ENCODE data around the gene ACP7. TPM values are rescaled to one million over a fixed set of nuclear protein-coding genes. Genes with fewer than 3 reads are reported as not detected.

ACP7 gene
- total RNA-seq, 4 donors from 2014 or later, result 0.90 to 3.1 (median 1.6) TPM

DNA sequence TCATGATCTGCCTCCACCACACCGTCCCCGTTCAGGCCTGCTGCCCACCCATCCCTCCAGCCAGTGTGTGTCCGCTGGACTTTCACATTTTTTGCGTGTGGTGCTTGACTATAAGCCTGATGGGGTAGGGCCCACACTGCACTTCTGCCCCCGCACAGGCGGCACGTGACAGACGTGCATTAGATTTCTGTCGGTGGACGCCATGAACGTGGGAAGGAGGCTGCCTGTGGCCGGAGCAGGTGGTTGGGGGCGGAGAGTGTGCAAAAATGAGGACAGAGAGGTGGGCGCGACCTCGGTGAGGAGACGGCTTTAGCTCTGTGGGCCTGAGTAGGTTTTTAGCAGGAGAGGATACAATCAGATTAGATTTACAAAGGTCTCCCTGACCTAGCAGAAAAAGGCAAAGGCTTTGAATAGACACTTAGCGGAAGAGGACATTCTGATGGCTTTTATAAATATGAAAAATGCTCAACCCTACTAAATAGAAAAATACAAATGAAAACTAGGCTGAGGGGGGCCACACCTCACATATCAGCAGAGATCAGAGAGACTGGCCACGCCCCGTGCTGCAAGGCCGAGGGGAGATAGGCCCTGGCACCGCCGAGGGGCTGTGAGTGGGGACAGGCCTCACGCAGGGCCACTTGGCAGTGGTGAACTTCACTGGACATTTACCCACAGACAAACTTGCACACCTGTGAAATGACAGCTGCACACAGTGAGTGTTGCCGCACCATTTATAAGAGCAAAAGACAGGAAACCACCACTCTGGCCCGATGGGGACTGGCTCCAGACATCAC, 66.8 kb downstream of the ACP7 start:
- no peak for DNase-seq (ENCODE audit: low spot score in 2 of 2)
- no peaks in the 10 kb centered on the region for H3K36me3 ChIP-seq
- peak overlapping the region in 2 of 4 donors; percentile 33 to 71 for H3K27ac ChIP-seq
- H3K9me3 ChIP-seq, result no peaks in the 10 kb centered on the region
- H3K27me3 ChIP-seq, result no peaks in the 10 kb centered on the region
- 79 to 80% methylated on average over 26 of the region's 26 CpGs for WGBS, 2 donors
- TF ChIP-seq POLR2A (IDR thresholded peaks at IDR 0.05), result no peak
- TF ChIP-seq EP300 (IDR thresholded peaks at IDR 0.05), result peak in 1 of 2 donors; percentile 56
- H3K4me3 ChIP-seq, result no peak overlapping the region
- peaks cover 0 to 48% (median 18%) of the 10 kb centered on the region in 4 donors for H3K4me1 ChIP-seq

DNA sequence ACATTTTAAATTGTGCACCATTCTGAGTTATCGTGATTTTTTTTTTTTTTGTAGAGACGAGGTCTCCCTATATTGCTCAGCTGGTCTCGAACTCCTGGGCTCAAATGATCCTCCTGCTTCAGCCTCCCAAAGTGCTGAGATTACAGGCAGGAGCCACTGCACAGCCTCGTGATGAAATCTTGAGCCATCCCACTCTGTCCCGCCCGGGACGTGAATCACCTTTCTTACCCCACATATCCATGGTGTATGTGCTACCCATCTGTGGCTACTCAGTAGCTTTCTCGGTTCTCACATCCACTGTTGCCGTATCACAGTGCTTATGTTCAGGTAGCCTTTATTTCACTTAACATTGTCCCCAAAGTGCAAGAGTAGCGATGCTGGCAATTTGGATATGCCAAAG, 67.9 kb downstream of the ACP7 start:
- WGBS, 2 donors, result 89 to 92% methylated on average over 10 of the region's 10 CpGs

DNA sequence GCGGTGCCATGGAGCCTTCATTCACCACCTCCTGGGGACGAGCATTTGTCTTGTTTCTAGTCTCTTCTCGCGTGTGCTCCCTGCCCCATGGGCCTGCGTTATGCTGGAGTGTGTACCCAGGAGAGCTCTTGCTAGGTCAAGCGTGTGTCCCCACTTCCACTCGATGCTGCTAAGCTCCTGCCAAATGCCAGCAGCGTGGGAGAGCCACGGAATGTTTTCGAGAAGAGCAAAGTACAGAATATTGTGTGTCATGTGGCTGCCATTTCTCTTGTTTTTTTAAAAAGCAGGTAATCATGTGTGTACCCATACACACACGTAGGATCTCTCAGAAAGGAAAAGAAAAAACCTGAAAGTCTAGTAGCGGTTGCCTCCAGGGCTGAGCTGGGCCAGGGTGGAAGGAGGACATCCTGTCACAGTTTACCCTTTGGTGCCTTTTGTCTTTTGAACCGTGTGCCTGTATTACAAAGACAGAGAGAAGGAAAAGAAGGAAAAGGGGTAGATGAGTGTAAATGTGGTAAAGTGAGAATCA, 70.0 kb downstream of the ACP7 start:
- H3K4me3 ChIP-seq, result no peak overlapping the region
- no peak for TF ChIP-seq POLR2A (IDR thresholded peaks at IDR 0.05)
- no peak for TF ChIP-seq EP300 (IDR thresholded peaks at IDR 0.05)
- TF ChIP-seq, protein P1, sequence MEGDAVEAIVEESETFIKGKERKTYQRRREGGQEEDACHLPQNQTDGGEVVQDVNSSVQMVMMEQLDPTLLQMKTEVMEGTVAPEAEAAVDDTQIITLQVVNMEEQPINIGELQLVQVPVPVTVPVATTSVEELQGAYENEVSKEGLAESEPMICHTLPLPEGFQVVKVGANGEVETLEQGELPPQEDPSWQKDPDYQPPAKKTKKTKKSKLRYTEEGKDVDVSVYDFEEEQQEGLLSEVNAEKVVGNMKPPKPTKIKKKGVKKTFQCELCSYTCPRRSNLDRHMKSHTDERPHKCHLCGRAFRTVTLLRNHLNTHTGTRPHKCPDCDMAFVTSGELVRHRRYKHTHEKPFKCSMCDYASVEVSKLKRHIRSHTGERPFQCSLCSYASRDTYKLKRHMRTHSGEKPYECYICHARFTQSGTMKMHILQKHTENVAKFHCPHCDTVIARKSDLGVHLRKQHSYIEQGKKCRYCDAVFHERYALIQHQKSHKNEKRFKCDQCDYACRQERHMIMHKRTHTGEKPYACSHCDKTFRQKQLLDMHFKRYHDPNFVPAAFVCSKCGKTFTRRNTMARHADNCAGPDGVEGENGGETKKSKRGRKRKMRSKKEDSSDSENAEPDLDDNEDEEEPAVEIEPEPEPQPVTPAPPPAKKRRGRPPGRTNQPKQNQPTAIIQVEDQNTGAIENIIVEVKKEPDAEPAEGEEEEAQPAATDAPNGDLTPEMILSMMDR (IDR thresholded peaks at IDR 0.05), result no peak
- H3K9me3 ChIP-seq, result no peaks in the 10 kb centered on the region
- no peak for DNase-seq (ENCODE audit: low spot score in 2 of 2)
- 75 to 78% methylated on average over 13 of the region's 13 CpGs for WGBS, 2 donors
- H3K36me3 ChIP-seq, result peaks cover 0 to 5% (median 0%) of the 10 kb centered on the region in 3 donors
- no peaks in the 10 kb centered on the region for H3K27me3 ChIP-seq
- H3K27ac ChIP-seq, result no peak overlapping the region
- peaks cover 0 to 65% (median 29%) of the 10 kb centered on the region in 4 donors for H3K4me1 ChIP-seq

More for the DNA sequence above, 67.9 kb downstream of the ACP7 start:
- H3K4me3 ChIP-seq, result no peak overlapping the region
- no peaks in the 10 kb centered on the region for H3K36me3 ChIP-seq
- H3K27ac ChIP-seq, result no peak overlapping the region
- H3K4me1 ChIP-seq, result peaks cover 0 to 50% (median 22%) of the 10 kb centered on the region in 4 donors
- no peak for TF ChIP-seq POLR2A (IDR thresholded peaks at IDR 0.05)
- no peak for TF ChIP-seq EP300 (IDR thresholded peaks at IDR 0.05)
- TF ChIP-seq, protein P1 (IDR thresholded peaks at IDR 0.05), result no peak
- no peaks in the 10 kb centered on the region for H3K27me3 ChIP-seq
- H3K9me3 ChIP-seq, result no peaks in the 10 kb centered on the region
- no peak for DNase-seq (ENCODE audit: low spot score in 2 of 2)

DNA sequence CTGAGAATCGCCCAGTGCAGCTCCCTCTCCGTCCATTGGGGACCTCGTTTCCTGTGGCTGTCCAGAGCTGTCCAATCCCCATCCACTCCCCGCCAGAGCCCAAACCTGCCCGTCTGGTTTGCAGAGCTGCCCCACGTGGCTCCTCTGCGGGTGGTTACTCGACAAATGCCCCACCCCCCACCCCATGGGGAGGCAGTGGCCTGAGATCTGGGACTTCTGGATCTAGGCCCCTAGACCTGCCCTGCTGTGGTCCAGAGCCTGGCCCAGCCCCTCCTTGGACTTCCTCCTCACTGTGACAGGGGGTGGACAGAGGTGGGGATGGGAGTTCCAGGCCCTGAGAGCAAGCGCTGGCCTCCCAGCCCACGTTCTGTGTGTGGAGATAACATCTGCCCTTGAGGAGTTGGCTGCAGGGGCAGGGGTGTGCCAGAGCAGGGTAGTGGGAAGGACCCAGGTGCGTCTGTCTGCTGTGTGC, 70.5 kb downstream of the ACP7 start:
- no peak overlapping the region for H3K4me3 ChIP-seq
- peaks cover 0 to 7% (median 0%) of the 10 kb centered on the region in 3 donors for H3K36me3 ChIP-seq
- peak overlapping the region in 2 of 4 donors; percentile 41 to 73 for H3K27ac ChIP-seq
- no peak for DNase-seq (ENCODE audit: low spot score in 2 of 2)
- 57 to 59% methylated on average over 11 of the region's 11 CpGs for WGBS, 2 donors
- TF ChIP-seq, protein P1 (IDR thresholded peaks at IDR 0.05), result no peak
- TF ChIP-seq POLR2A (IDR thresholded peaks at IDR 0.05), result no peak
- no peak for TF ChIP-seq EP300 (IDR thresholded peaks at IDR 0.05)
- no peaks in the 10 kb centered on the region for H3K9me3 ChIP-seq
- no peaks in the 10 kb centered on the region for H3K27me3 ChIP-seq
- H3K4me1 ChIP-seq, result peaks cover 0 to 70% (median 30%) of the 10 kb centered on the region in 4 donors

DNA sequence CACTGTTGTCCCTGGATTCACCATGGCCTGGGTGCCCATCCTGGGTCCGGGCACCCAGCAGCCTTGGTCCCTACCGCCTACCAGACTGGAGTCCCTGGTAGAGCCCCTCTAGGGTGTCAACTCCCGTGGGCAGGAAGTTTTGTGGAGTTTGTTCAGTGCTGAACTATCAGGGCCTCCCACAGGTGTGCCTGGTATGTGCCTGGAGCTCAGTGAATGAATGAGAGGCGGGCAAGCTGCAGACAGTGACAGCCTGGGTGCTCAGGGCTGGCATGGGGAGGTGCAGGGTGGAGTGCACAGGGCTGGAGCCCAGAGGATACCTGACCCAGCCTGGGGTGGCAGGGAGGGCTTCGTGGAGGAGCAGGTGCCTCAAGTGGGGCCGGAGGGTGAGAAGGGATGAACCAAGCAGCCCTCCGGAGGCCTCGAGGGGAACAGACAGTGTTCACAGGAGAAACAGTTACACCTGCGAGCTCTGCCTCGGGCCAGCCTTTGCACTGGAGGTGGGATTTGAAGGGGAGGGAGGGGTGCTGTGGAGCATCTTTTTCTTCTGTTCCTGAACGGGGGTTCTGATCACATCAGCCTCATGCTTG, 71.0 kb downstream of the ACP7 start:
- H3K4me1 ChIP-seq, result peaks cover 0 to 74% (median 33%) of the 10 kb centered on the region in 4 donors

More for the DNA sequence above, 71.0 kb downstream of the ACP7 start:
- Histone ChIP-seq H3K4me3 (no peak overlapping the region), H3K9me3 (no peaks in the 10 kb centered on the region), H3K27me3 (no peaks in the 10 kb centered on the region), H3K36me3 (peaks cover 0 to 7% (median 0%) of the 10 kb centered on the region in 3 donors), H3K27ac (peak overlapping the region in 2 of 4 donors; percentile 41 to 73)
- 78 to 80% methylated on average over 8 to 11 of the region's 11 CpGs for WGBS, 2 donors
- no peak for DNase-seq (ENCODE audit: low spot score in 2 of 2)
- TF ChIP-seq POLR2A (IDR thresholded peaks at IDR 0.05) (no peak), EP300 (IDR thresholded peaks at IDR 0.05) (no peak)
- TF ChIP-seq, protein P1 (IDR thresholded peaks at IDR 0.05), result no peak
